Vagina (tissue), 2 donors: Measurements from ENCODE around the gene APOL1. TPM values are rescaled to one million over a fixed set of nuclear protein-coding genes. Genes with fewer than 3 reads are reported as not detected.
"Not testable (repeated sequence)": the region's sequence is repeated elsewhere in the genome, so short reads cannot be mapped to it uniquely, and the experiment has no call there.

Experiments
- DNase-seq, 2 donors: peaks; one replicate each; pipeline ENCODE4 v3.0.0-alpha.2; 2017; ENCODE audit errors: extremely low spot score in 2 of 2
- H3K27ac ChIP-seq: fragments of 200-600 bp; sonication (generic); one replicate; pipeline ENCODE4 v1.5.1; 2019
- H3K27me3 ChIP-seq: fragments of 200-600 bp; sonication (generic); one replicate; pipeline ENCODE4 v1.5.1; 2019
- H3K36me3 ChIP-seq, 2 donors: fragments of 200-600 bp; sonication (generic); one replicate each; pipeline ENCODE4 v1.5.1; 2017 to 2019
- H3K4me1 ChIP-seq: fragments of 200-600 bp; sonication (generic); one replicate; pipeline ENCODE4 v1.5.1; 2019
- H3K4me3 ChIP-seq, 2 donors: fragments of 200-600 bp; sonication (generic); 1 replicate in 1 of 2; 2 replicates in 1 of 2; pipeline ENCODE4 v1.5.1; 2016 to 2019
- H3K9me3 ChIP-seq: fragments of 200-600 bp; sonication (generic); one replicate; pipeline ENCODE4 v1.5.1; 2019
- CTCF ChIP-seq, 3 experiments: fragments of 450-650 bp in 2 of 3; fragments of 200-600 bp in 1 of 3; sonication (generic) in 1 of 3; IDR thresholded peaks; one replicate each; pipeline ENCODE4 v1.5.1; 2017 to 2019; ENCODE audit warnings: antibody characterized with exemption in 3 of 3, mild to moderate bottlenecking in 2 of 3, moderate library complexity in 2 of 3
- POLR2A ChIP-seq, 2 donors: fragments of 450-650 bp; IDR thresholded peaks; one replicate each; pipeline ENCODE4 v1.6.1; 2017; ENCODE audit warnings: antibody characterized with exemption in 2 of 2, mild to moderate bottlenecking in 2 of 2, moderate library complexity in 2 of 2
- POLR2AphosphoS5 ChIP-seq, 2 donors: sonication (generic); formaldehyde crosslinking; IDR thresholded peaks; one replicate each; pipeline ENCODE4 v1.9.0; 2017; ENCODE audit warnings: antibody characterized with exemption in 2 of 2, mild to moderate bottlenecking in 2 of 2, low read depth in 1 of 2; ENCODE audit not compliant: insufficient read depth in 1 of 2
- intact Hi-C: fragments of 100-400 bp; cut with DNase I; formaldehyde crosslinking; loops from one replicate; pipeline ENCODE4 v1.15.1; 2023
- total RNA-seq: library from RNA; depleted of rRNA; stranded (reverse); fragments of >200 nt; gene quantifications from one replicate; pipeline ENCODE4 v1.2.3, GENCODE V29; 2016

Gene APOL1
- total RNA-seq, 1 donor from 2014 or later = 28.5 TPM

GRCh38 chr22:36257948-36258670 lies 5.2 kb downstream of the APOL1 start:
- H3K27me3 ChIP-seq = no peaks in the 10 kb centered on the region
- no peaks in the 10 kb centered on the region for H3K9me3 ChIP-seq
- no peaks in the 10 kb centered on the region for H3K36me3 ChIP-seq
- intact Hi-C loops = no loop called here
- H3K27ac ChIP-seq = peak overlapping the region; percentile 65
- H3K4me1 ChIP-seq = peaks cover 45% of the 10 kb centered on the region
- peak in 1 of 2 donors; percentile 79 for DNase-seq
- TF ChIP-seq CTCF (IDR thresholded peaks at IDR 0.05) (no peak), POLR2AphosphoS5 (IDR thresholded peaks at IDR 0.05; ENCODE audit: insufficient read depth in 1 of 2, low read depth in 1 of 2) (no peak), POLR2A (IDR thresholded peaks at IDR 0.05) (no peak)
- no peak overlapping the region for H3K4me3 ChIP-seq

- H3K9me3 ChIP-seq = no peaks in the 10 kb centered on the region
- intact Hi-C loops = no loop called here
- H3K4me1 ChIP-seq = peaks cover 36% of the 10 kb centered on the region
- H3K4me3 ChIP-seq = no peak overlapping the region
- no peaks in the 10 kb centered on the region for H3K36me3 ChIP-seq
- DNase-seq = peak in 1 of 2 donors; percentile 86
- H3K27me3 ChIP-seq = no peaks in the 10 kb centered on the region
- peak overlapping the region; percentile 65 for H3K27ac ChIP-seq
- no peak for TF ChIP-seq CTCF (IDR thresholded peaks at IDR 0.05)
- no peak for TF ChIP-seq POLR2AphosphoS5 (IDR thresholded peaks at IDR 0.05; ENCODE audit: insufficient read depth in 1 of 2, low read depth in 1 of 2)
Observed at GRCh38 chr22:36258701-36259614, 6.0 kb downstream of the APOL1 start.

- TF ChIP-seq CTCF (IDR thresholded peaks at IDR 0.05) = no peak
- no peak for TF ChIP-seq POLR2AphosphoS5 (IDR thresholded peaks at IDR 0.05; ENCODE audit: insufficient read depth in 1 of 2, low read depth in 1 of 2)
- TF ChIP-seq POLR2A (IDR thresholded peaks at IDR 0.05) = no peak
- no peaks in the 10 kb centered on the region for H3K9me3 ChIP-seq
- no peaks in the 10 kb centered on the region for H3K27me3 ChIP-seq
- intact Hi-C loops = no loop called here
- peak in 1 of 2 donors; percentile 71 for DNase-seq
- H3K36me3 ChIP-seq = no peaks in the 10 kb centered on the region
- H3K27ac ChIP-seq = peak overlapping the region; percentile 65
- no peak overlapping the region for H3K4me3 ChIP-seq
- H3K4me1 ChIP-seq = peaks cover 28% of the 10 kb centered on the region
Observed at GRCh38 chr22:36259615-36260300, 6.8 kb downstream of the APOL1 start.

- H3K9me3 ChIP-seq, H3K4me3 ChIP-seq, intact Hi-C loops, H3K36me3 ChIP-seq, H3K27ac ChIP-seq, H3K27me3 ChIP-seq: not testable (repeated sequence)
- H3K4me1 ChIP-seq = peaks cover 15% of the 10 kb centered on the region
- DNase-seq = peak in 1 of 2 donors; percentile 77
Observed at GRCh38 chr22:36261675-36262074, 8.7 kb downstream of the APOL1 start.

GRCh38 chr22:36262307-36262706 lies 9.4 kb downstream of the APOL1 start:
- H3K4me1 ChIP-seq = peaks cover 15% of the 10 kb centered on the region
- peak in 1 of 2 donors; percentile 81 for DNase-seq
- intact Hi-C loops, H3K36me3 ChIP-seq, H3K27me3 ChIP-seq, H3K9me3 ChIP-seq, H3K4me3 ChIP-seq, H3K27ac ChIP-seq: not testable (repeated sequence)
